ENCODE results near the gene FBXO36. TPM values are rescaled to one million over a fixed set of nuclear protein-coding genes. Genes with fewer than 3 reads are reported as not detected.
"Not testable (repeated sequence)": the region's sequence is repeated elsewhere in the genome, so short reads cannot be mapped to it uniquely, and the experiment has no call there.

Gene FBXO36
- total RNA-seq, 1 donor from 2014 or later, result 13.1 TPM

DNA sequence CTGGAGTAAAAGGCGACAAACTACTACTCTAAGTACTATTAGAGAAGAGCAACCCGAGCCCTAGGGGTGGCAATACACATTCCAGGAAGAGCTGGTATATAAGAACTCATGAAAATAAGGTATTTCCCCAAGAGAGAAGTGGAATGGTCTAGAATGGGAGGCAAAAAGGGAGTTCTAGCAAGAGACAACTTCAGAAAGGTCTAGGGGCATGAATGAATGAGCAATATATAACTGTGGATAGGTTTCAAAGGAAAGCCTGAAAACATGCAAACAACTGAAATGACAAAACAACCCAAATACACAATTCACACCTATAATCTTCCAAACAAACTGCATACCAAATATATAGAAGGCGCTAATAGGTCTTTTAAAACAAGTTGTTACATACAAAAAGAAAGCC is 22.7 kb upstream of the FBXO36 start:
- Histone ChIP-seq H3K4me3 (no peak overlapping the region), H3K9me3 (ENCODE audit: low read depth) (no peaks in the 10 kb centered on the region), H3K79me2 (ENCODE audit: low read depth) (peaks cover 100% of the 10 kb centered on the region), H2AFZ (replicated peaks) (no peak overlapping the region), H3K36me3 (no peaks in the 10 kb centered on the region), H4K20me1 (ENCODE audit: low read depth) (peaks cover 94% of the 10 kb centered on the region), H3F3A (ENCODE audit: low read depth) (peaks cover 3% of the 10 kb centered on the region), H3K4me1 (peaks cover 5% of the 10 kb centered on the region), H3K27ac (no peak overlapping the region), H3K4me2 (no peak overlapping the region), H3K27me3 (no peaks in the 10 kb centered on the region), H3K9ac (no peak overlapping the region)
- no peaks in the 10 kb centered on the region for H3K27me3 Mint-ChIP-seq (ENCODE audit: insufficient read depth, low read depth)
- DNase-seq (ENCODE audit: low spot score), result no peak
- TF ChIP-seq, protein P1, sequence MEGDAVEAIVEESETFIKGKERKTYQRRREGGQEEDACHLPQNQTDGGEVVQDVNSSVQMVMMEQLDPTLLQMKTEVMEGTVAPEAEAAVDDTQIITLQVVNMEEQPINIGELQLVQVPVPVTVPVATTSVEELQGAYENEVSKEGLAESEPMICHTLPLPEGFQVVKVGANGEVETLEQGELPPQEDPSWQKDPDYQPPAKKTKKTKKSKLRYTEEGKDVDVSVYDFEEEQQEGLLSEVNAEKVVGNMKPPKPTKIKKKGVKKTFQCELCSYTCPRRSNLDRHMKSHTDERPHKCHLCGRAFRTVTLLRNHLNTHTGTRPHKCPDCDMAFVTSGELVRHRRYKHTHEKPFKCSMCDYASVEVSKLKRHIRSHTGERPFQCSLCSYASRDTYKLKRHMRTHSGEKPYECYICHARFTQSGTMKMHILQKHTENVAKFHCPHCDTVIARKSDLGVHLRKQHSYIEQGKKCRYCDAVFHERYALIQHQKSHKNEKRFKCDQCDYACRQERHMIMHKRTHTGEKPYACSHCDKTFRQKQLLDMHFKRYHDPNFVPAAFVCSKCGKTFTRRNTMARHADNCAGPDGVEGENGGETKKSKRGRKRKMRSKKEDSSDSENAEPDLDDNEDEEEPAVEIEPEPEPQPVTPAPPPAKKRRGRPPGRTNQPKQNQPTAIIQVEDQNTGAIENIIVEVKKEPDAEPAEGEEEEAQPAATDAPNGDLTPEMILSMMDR (IDR thresholded peaks at IDR 0.05), result no peak
- TF ChIP-seq EZH2 (IDR thresholded peaks at IDR 0.05) (no peak), EZH2phosphoT487 (IDR thresholded peaks at IDR 0.05) (no peak)
- H3K36me3 Mint-ChIP-seq, result peaks cover 6% of the 10 kb centered on the region
- H3K9me3 Mint-ChIP-seq, result no peaks in the 10 kb centered on the region
- H3K4me1 Mint-ChIP-seq, result peaks cover 5% of the 10 kb centered on the region
- no peak overlapping the region for H3K4me3 Mint-ChIP-seq
- no peak overlapping the region for H3K27ac Mint-ChIP-seq

GRCh38 chr2:229900012-229900411 is 22.3 kb upstream of the FBXO36 start:
- DNase-seq (ENCODE audit: low spot score), result no peak
- Mint-ChIP-seq H3K27me3 (ENCODE audit: insufficient read depth, low read depth) (no peaks in the 10 kb centered on the region), H3K27ac (no peak overlapping the region), H3K36me3 (peaks cover 6% of the 10 kb centered on the region), H3K9me3 (no peaks in the 10 kb centered on the region), H3K4me3 (no peak overlapping the region), H3K4me1 (peaks cover 5% of the 10 kb centered on the region)
- Histone ChIP-seq H3F3A (ENCODE audit: low read depth) (peaks cover 3% of the 10 kb centered on the region), H3K79me2 (ENCODE audit: low read depth) (peaks cover 100% of the 10 kb centered on the region), H3K9ac (no peak overlapping the region), H3K36me3 (no peaks in the 10 kb centered on the region), H3K4me3 (no peak overlapping the region), H3K27ac (no peak overlapping the region), H2AFZ (replicated peaks) (no peak overlapping the region), H3K4me2 (no peak overlapping the region), H3K27me3 (no peaks in the 10 kb centered on the region), H3K4me1 (peaks cover 5% of the 10 kb centered on the region), H4K20me1 (ENCODE audit: low read depth) (peaks cover 94% of the 10 kb centered on the region), H3K9me3 (ENCODE audit: low read depth) (no peaks in the 10 kb centered on the region)
- TF ChIP-seq EZH2 (IDR thresholded peaks at IDR 0.05) (no peak), EZH2phosphoT487 (IDR thresholded peaks at IDR 0.05) (no peak)
- TF ChIP-seq, protein P1 (IDR thresholded peaks at IDR 0.05), result no peak

DNA sequence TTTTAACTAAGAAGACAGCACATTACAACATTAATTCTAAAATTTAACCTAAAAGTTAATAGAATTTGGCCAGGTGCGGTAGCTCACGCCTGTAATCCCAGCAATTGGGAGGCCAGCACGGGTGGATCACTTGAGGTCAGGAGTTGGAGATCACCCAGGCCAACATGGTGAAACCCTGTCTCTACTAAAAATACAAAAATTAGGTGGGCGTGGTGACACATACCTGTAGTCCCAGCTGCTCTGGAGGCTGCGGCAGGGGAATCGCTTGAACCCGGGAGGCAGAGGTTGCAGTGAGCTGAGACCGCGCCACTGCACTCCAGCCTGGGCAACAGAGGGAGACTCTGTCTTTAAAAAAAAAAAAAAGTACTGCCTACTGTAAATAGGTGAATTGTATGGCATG is 21.8 kb upstream of the FBXO36 start:
- not testable (repeated sequence) for H3K4me2 ChIP-seq; H3K27ac ChIP-seq; H3K9ac ChIP-seq; DNase-seq (ENCODE audit: low spot score); H3K27me3 Mint-ChIP-seq (ENCODE audit: insufficient read depth, low read depth); H3K9me3 ChIP-seq (ENCODE audit: low read depth); H3K27me3 ChIP-seq; H3K27ac Mint-ChIP-seq; H3K4me1 Mint-ChIP-seq; H3K9me3 Mint-ChIP-seq; H3K4me1 ChIP-seq; H3F3A ChIP-seq (ENCODE audit: low read depth); H3K4me3 Mint-ChIP-seq; H2AFZ ChIP-seq (replicated peaks); H3K36me3 ChIP-seq; H3K4me3 ChIP-seq; H3K36me3 Mint-ChIP-seq
- Histone ChIP-seq H3K79me2 (ENCODE audit: low read depth) (peaks cover 100% of the 10 kb centered on the region), H4K20me1 (ENCODE audit: low read depth) (peaks cover 94% of the 10 kb centered on the region)

DNA sequence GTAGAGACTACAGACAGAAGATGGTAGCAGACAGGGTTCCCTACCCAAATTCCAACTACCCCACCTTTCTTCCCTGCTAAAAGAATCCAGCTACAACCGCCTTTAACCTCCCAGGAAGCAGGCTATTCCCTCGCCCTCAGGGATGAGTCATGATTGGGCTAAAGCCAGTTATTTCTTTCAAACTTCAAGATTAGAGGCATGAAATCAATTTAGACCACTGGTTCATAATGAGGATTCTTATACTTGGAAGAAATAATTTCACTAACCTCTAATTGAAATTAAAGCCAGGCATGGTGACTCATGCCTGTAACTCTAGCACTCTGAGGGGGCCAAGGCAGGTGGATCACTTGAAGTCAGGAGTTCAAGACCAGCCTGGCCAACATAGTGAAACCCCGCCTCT is 20.5 kb upstream of the FBXO36 start:
- H4K20me1 ChIP-seq (ENCODE audit: low read depth), result peaks cover 97% of the 10 kb centered on the region
- H3K4me3 ChIP-seq, result no peak overlapping the region
- no peak overlapping the region for H3K4me2 ChIP-seq
- no peaks in the 10 kb centered on the region for H3K36me3 ChIP-seq
- H3F3A ChIP-seq (ENCODE audit: low read depth), result peaks cover 3% of the 10 kb centered on the region
- TF ChIP-seq EZH2 (IDR thresholded peaks at IDR 0.05) (no peak), EZH2phosphoT487 (IDR thresholded peaks at IDR 0.05) (no peak)
- TF ChIP-seq, protein P1 (IDR thresholded peaks at IDR 0.05), result no peak
- DNase-seq (ENCODE audit: low spot score), result no peak
- H3K4me1 Mint-ChIP-seq, result peaks cover 5% of the 10 kb centered on the region
- no peaks in the 10 kb centered on the region for H3K9me3 ChIP-seq (ENCODE audit: low read depth)
- no peaks in the 10 kb centered on the region for H3K27me3 Mint-ChIP-seq (ENCODE audit: insufficient read depth, low read depth)
- H3K4me1 ChIP-seq, result peaks cover 5% of the 10 kb centered on the region
- H3K27me3 ChIP-seq, result no peaks in the 10 kb centered on the region
- H3K79me2 ChIP-seq (ENCODE audit: low read depth), result peaks cover 100% of the 10 kb centered on the region
- no peaks in the 10 kb centered on the region for H3K9me3 Mint-ChIP-seq
- H3K9ac ChIP-seq, result no peak overlapping the region
- H3K4me3 Mint-ChIP-seq, result no peak overlapping the region
- H3K27ac ChIP-seq, result no peak overlapping the region
- no peak overlapping the region for H3K27ac Mint-ChIP-seq
- peaks cover 6% of the 10 kb centered on the region for H3K36me3 Mint-ChIP-seq
- no peak overlapping the region for H2AFZ ChIP-seq (replicated peaks)
